Measurements from ENCODE around the gene CFAP251.
A peak's percentile ranks its signal among the peaks of the same experiment; 100 is the strongest.

Gene CFAP251

GRCh38 chr12:121949648-121950397, 31.4 kb downstream of the CFAP251 start:
- no CpG with 5 or more reads among the region's 4 CpGs for WGBS (ENCODE audit: extremely low coverage, insufficient coverage, low lambda C conversion rate)
- no peak overlapping the region for H3K27ac ChIP-seq (ENCODE audit: low read depth, low read length)

GRCh38 chr12:121953117-121953692, 34.8 kb downstream of the CFAP251 start:
- no peaks in the 10 kb centered on the region for H3K27me3 ChIP-seq (ENCODE audit: insufficient read depth, low read length, poor library complexity)
- no CpG with 5 or more reads among the region's 4 CpGs for WGBS (ENCODE audit: extremely low coverage, insufficient coverage, low lambda C conversion rate)
- H3K4ac ChIP-seq (ENCODE audit: low read depth, low read length) = no peak overlapping the region

More at GRCh38 chr12:121949648-121950397, 31.4 kb downstream of the CFAP251 start:
- Histone ChIP-seq H3K56ac (ENCODE audit: low read length) (no peak overlapping the region), H2BK120ac (ENCODE audit: low read depth, low read length) (no peak overlapping the region), H3K79me2 (ENCODE audit: control insufficient read depth, insufficient read depth, low read length) (no peaks in the 10 kb centered on the region), H2BK5ac (ENCODE audit: low read length) (no peak overlapping the region), H4K5ac (ENCODE audit: low read length) (no peak overlapping the region), H3K4me1 (ENCODE audit: control insufficient read depth, low read depth, low read length) (no peaks in the 10 kb centered on the region), H3K9ac (ENCODE audit: low read length) (no peak overlapping the region), H2BK15ac (replicated peaks; ENCODE audit: low read depth) (no peak overlapping the region), H3K79me1 (ENCODE audit: low read length) (no peaks in the 10 kb centered on the region), H3K36me3 (ENCODE audit: control insufficient read depth, insufficient read depth, low read length) (no peaks in the 10 kb centered on the region), H3K4me2 (ENCODE audit: low read length) (no peak overlapping the region), H3K4me3 (ENCODE audit: low read length) (no peak overlapping the region), H2AK5ac (ENCODE audit: low read length) (no peak overlapping the region), H4K8ac (ENCODE audit: low read depth, low read length) (no peak overlapping the region), H3K23ac (ENCODE audit: low read length) (no peak overlapping the region), H3K18ac (ENCODE audit: low read length) (peak overlapping the region; percentile 60), H3K27me3 (ENCODE audit: insufficient read depth, low read length, poor library complexity) (no peaks in the 10 kb centered on the region), H3K4ac (ENCODE audit: low read depth, low read length) (no peak overlapping the region)
- DNase-seq = peak; percentile 15

GRCh38 chr12:121953695-121954094, 35.3 kb downstream of the CFAP251 start:
- no peaks in the 10 kb centered on the region for H3K4me1 ChIP-seq (ENCODE audit: control insufficient read depth, low read depth, low read length)
- no peaks in the 10 kb centered on the region for H3K79me2 ChIP-seq (ENCODE audit: control insufficient read depth, insufficient read depth, low read length)
- H3K23ac ChIP-seq (ENCODE audit: low read length) = no peak overlapping the region
- no peak for DNase-seq
- H2AK5ac ChIP-seq (ENCODE audit: low read length) = no peak overlapping the region
- no peak overlapping the region for H3K27ac ChIP-seq (ENCODE audit: low read depth, low read length)
- H3K56ac ChIP-seq (ENCODE audit: low read length) = no peak overlapping the region
- no peak overlapping the region for H3K9ac ChIP-seq (ENCODE audit: low read length)
- no peak overlapping the region for H3K4me2 ChIP-seq (ENCODE audit: low read length)
- H3K4ac ChIP-seq (ENCODE audit: low read depth, low read length) = no peak overlapping the region
- H3K79me1 ChIP-seq (ENCODE audit: low read length) = no peaks in the 10 kb centered on the region
- no CpG with 5 or more reads among the region's 3 CpGs for WGBS (ENCODE audit: extremely low coverage, insufficient coverage, low lambda C conversion rate)
- H3K27me3 ChIP-seq (ENCODE audit: insufficient read depth, low read length, poor library complexity) = no peaks in the 10 kb centered on the region
- H2BK15ac ChIP-seq (replicated peaks; ENCODE audit: low read depth) = no peak overlapping the region
- no peaks in the 10 kb centered on the region for H3K36me3 ChIP-seq (ENCODE audit: control insufficient read depth, insufficient read depth, low read length)
- no peak overlapping the region for H4K8ac ChIP-seq (ENCODE audit: low read depth, low read length)
- H3K4me3 ChIP-seq (ENCODE audit: low read length) = no peak overlapping the region
- H2BK5ac ChIP-seq (ENCODE audit: low read length) = no peak overlapping the region
- H3K18ac ChIP-seq (ENCODE audit: low read length) = no peak overlapping the region
- no peak overlapping the region for H2BK120ac ChIP-seq (ENCODE audit: low read depth, low read length)
- no peak overlapping the region for H4K5ac ChIP-seq (ENCODE audit: low read length)

More at GRCh38 chr12:121953117-121953692, 34.8 kb downstream of the CFAP251 start:
- Histone ChIP-seq H2AK5ac (ENCODE audit: low read length) (no peak overlapping the region), H3K79me2 (ENCODE audit: control insufficient read depth, insufficient read depth, low read length) (no peaks in the 10 kb centered on the region), H3K18ac (ENCODE audit: low read length) (no peak overlapping the region), H3K4me1 (ENCODE audit: control insufficient read depth, low read depth, low read length) (no peaks in the 10 kb centered on the region), H4K8ac (ENCODE audit: low read depth, low read length) (no peak overlapping the region), H3K4me3 (ENCODE audit: low read length) (no peak overlapping the region), H4K5ac (ENCODE audit: low read length) (no peak overlapping the region), H3K79me1 (ENCODE audit: low read length) (no peaks in the 10 kb centered on the region), H3K27ac (ENCODE audit: low read depth, low read length) (no peak overlapping the region), H3K36me3 (ENCODE audit: control insufficient read depth, insufficient read depth, low read length) (no peaks in the 10 kb centered on the region), H3K23ac (ENCODE audit: low read length) (no peak overlapping the region), H3K4me2 (ENCODE audit: low read length) (no peak overlapping the region), H2BK5ac (ENCODE audit: low read length) (no peak overlapping the region), H2BK15ac (replicated peaks; ENCODE audit: low read depth) (no peak overlapping the region), H3K9ac (ENCODE audit: low read length) (no peak overlapping the region), H3K56ac (ENCODE audit: low read length) (no peak overlapping the region), H2BK120ac (ENCODE audit: low read depth, low read length) (no peak overlapping the region)
- no peak for DNase-seq

- Histone ChIP-seq H2AK5ac (ENCODE audit: low read length) (no peak overlapping the region), H2BK5ac (ENCODE audit: low read length) (no peak overlapping the region), H3K4ac (ENCODE audit: low read depth, low read length) (no peak overlapping the region), H3K36me3 (ENCODE audit: control insufficient read depth, insufficient read depth, low read length) (no peaks in the 10 kb centered on the region), H3K27ac (ENCODE audit: low read depth, low read length) (no peak overlapping the region), H3K9ac (ENCODE audit: low read length) (no peak overlapping the region), H3K4me3 (ENCODE audit: low read length) (no peak overlapping the region), H2BK15ac (replicated peaks; ENCODE audit: low read depth) (no peak overlapping the region), H3K4me2 (ENCODE audit: low read length) (no peak overlapping the region), H3K23ac (ENCODE audit: low read length) (no peak overlapping the region), H3K4me1 (ENCODE audit: control insufficient read depth, low read depth, low read length) (no peaks in the 10 kb centered on the region), H3K56ac (ENCODE audit: low read length) (no peak overlapping the region), H4K8ac (ENCODE audit: low read depth, low read length) (no peak overlapping the region), H3K27me3 (ENCODE audit: insufficient read depth, low read length, poor library complexity) (no peaks in the 10 kb centered on the region), H4K5ac (ENCODE audit: low read length) (no peak overlapping the region), H3K18ac (ENCODE audit: low read length) (no peak overlapping the region), H3K79me2 (ENCODE audit: control insufficient read depth, insufficient read depth, low read length) (no peaks in the 10 kb centered on the region), H3K79me1 (ENCODE audit: low read length) (no peaks in the 10 kb centered on the region), H2BK120ac (ENCODE audit: low read depth, low read length) (no peak overlapping the region)
- WGBS (ENCODE audit: extremely low coverage, insufficient coverage, low lambda C conversion rate) = no CpG with 5 or more reads among the region's 13 CpGs
- DNase-seq = peak; percentile 43
These were observed 37.2 kb downstream of the CFAP251 start for GRCh38 chr12:121955258-121956237.

GRCh38 chr12:121957861-121958515, 39.6 kb downstream of the CFAP251 start:
- H2BK120ac ChIP-seq (ENCODE audit: low read depth, low read length) = no peak overlapping the region
- no peak overlapping the region for H3K4ac ChIP-seq (ENCODE audit: low read depth, low read length)
- WGBS (ENCODE audit: extremely low coverage, insufficient coverage, low lambda C conversion rate) = no CpG with 5 or more reads among the region's 6 CpGs

More at GRCh38 chr12:121957861-121958515, 39.6 kb downstream of the CFAP251 start:
- Histone ChIP-seq H3K36me3 (ENCODE audit: control insufficient read depth, insufficient read depth, low read length) (no peaks in the 10 kb centered on the region), H3K4me3 (ENCODE audit: low read length) (no peak overlapping the region), H3K56ac (ENCODE audit: low read length) (no peak overlapping the region), H3K18ac (ENCODE audit: low read length) (no peak overlapping the region), H3K9ac (ENCODE audit: low read length) (no peak overlapping the region), H3K4me2 (ENCODE audit: low read length) (no peak overlapping the region), H2BK15ac (replicated peaks; ENCODE audit: low read depth) (no peak overlapping the region), H2AK5ac (ENCODE audit: low read length) (no peak overlapping the region), H4K5ac (ENCODE audit: low read length) (no peak overlapping the region), H3K4me1 (ENCODE audit: control insufficient read depth, low read depth, low read length) (no peaks in the 10 kb centered on the region), H3K27me3 (ENCODE audit: insufficient read depth, low read length, poor library complexity) (no peaks in the 10 kb centered on the region), H3K27ac (ENCODE audit: low read depth, low read length) (no peak overlapping the region), H4K8ac (ENCODE audit: low read depth, low read length) (no peak overlapping the region), H3K79me1 (ENCODE audit: low read length) (no peaks in the 10 kb centered on the region), H3K23ac (ENCODE audit: low read length) (no peak overlapping the region), H3K79me2 (ENCODE audit: control insufficient read depth, insufficient read depth, low read length) (no peaks in the 10 kb centered on the region), H2BK5ac (ENCODE audit: low read length) (no peak overlapping the region)
- DNase-seq = no peak

All from mesendoderm (in vitro differentiated cells).